ENCODE data around the gene KCNJ1.

Gene KCNJ1

DNA sequence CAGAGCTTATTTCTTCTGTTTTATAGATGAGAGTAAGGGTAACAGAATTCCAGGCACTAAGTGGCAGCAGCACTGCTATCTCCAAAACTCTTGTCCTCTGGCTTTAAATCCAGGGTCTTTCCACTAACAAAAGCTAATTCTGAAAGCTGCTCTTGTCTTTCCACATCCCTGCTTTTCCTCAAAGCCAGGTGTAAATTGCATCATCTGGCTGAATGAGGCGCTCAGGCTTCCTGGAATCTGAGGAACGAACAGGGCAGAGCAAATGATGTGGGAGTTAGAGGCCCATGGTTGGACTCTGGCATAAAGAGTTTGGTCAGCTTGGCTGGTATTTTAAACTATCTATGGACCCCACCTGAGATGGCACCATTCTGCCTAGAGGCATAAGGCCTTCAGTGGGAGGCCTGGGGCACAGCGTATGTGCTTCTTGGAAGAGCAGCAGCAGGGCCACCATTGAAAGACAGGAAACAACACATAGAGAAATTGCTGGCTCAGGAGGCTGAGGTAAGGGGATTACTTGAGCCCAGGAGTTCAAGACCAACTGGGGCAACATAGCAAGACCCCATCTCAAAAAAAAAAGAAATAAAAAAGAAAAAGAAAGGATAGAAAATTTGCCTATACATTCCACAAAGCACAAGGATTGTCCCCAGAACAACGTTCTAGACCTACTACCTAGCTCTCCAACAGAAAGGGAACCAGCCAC, 25.9 kb upstream of the KCNJ1 start:
- Histone ChIP-seq H3K9me3 (ENCODE audit: control insufficient read depth, insufficient read depth, low read length) (no peaks in the 10 kb centered on the region), H3K27me3 (ENCODE audit: control insufficient read depth, insufficient read depth, low read length) (peaks cover 65% of the 10 kb centered on the region), H3K4me1 (ENCODE audit: control insufficient read depth, insufficient read depth, low read length) (no peaks in the 10 kb centered on the region; the same call in 1 of the 2 replicates), H3K27ac (ENCODE audit: low read length) (no peak overlapping the region), H3K36me3 (ENCODE audit: control insufficient read depth, insufficient read depth, low read length) (no peaks in the 10 kb centered on the region), H3K4me3 (ENCODE audit: low read length) (no peak overlapping the region)
- DNase-seq (ENCODE audit: low read depth, low spot score), result no peak
- WGBS (ENCODE audit: insufficient coverage, insufficient read length), result no CpG with 5 or more reads among the region's 4 CpGs

DNA sequence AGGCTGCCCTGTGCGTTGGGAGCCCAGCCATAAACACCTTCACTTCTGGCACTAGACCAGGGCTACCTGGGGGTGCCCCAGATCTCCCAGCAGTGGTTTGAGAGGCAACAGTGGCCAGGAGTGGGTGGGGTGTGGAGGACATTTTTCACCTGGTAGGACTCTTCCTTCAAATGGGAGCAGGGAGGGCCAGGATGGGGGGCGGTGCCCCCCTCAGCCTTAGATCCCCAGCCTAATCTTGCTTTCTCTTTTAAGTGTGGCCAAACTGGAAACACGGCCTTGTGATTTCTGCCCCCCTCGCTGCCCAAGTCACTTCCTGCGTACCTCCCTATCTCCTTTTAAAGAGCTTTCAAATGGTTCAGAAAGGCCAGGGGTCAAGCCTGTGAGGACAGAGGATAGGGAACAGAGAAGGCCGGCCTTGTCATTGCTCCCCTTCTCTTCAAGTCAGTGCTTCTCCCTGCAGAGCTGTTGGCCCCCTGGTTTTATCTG, 24.9 kb upstream of the KCNJ1 start:
- H3K36me3 ChIP-seq (ENCODE audit: control insufficient read depth, insufficient read depth, low read length), result no peaks in the 10 kb centered on the region
- peaks cover 66% of the 10 kb centered on the region for H3K27me3 ChIP-seq (ENCODE audit: control insufficient read depth, insufficient read depth, low read length)
- H3K9me3 ChIP-seq (ENCODE audit: control insufficient read depth, insufficient read depth, low read length), result no peaks in the 10 kb centered on the region
- no peak overlapping the region for H3K27ac ChIP-seq (ENCODE audit: low read length)
- no peak for DNase-seq (ENCODE audit: low read depth, low spot score)
- no peak overlapping the region for H3K4me3 ChIP-seq (ENCODE audit: low read length)
- no CpG with 5 or more reads among the region's 6 CpGs for WGBS (ENCODE audit: insufficient coverage, insufficient read length)
- H3K4me1 ChIP-seq (ENCODE audit: control insufficient read depth, insufficient read depth, low read length), result no peaks in the 10 kb centered on the region; the same call in 1 of the 2 replicates

DNA sequence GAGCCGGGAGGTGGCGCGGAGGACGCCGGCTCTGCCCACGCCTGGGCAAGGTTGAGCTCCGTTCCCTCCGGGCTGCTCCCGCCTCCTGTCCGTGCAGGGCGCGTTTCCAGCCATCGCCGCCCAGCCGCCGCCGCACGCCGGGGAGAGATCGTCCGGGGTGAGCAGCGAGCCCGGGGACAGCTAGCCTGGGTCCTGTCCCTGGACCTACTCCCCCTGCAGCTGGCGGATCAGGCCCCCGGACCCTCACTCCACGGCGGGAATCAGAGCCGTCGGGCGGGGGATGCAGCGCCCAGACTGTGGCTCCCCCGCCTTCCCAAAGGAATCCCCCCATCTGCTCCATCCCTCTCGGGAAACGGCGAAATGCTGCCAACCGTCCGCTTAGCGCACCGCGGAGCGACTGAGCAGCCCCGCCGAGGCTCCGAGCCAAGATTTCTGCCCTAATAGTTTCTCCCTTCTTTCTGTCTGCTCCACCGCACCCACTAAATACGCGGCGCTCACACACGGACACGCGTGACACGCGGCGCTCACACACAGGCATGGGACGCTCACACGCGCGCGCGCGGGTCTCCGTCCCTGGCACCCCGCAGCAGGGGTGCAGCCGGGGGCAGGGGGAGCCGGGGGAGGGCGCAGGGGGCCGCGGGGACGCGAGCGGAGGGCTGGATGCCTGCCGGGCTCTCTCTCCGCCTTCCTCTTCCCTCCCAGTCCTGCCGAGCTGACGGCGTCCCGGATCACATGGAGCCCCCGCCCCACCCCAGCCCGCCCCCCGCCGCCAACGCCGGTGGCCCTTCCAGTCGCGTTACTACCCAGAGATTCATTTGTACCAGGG, 23.7 kb upstream of the KCNJ1 start, which contains the start of gene KCNJ5:
Gene KCNJ5 (plus strand): TSS at position 814 of the 826 bp plus-strand sequence. CDS start 19,918 bp downstream, outside the sequence.
- H3K4me3 ChIP-seq (ENCODE audit: low read length), result peak within 1 kb of the TSS; percentile 43; the same call in 1 of the 2 replicates
- no peak within 1 kb of the TSS for H3K27ac ChIP-seq (ENCODE audit: low read length)
- H3K27me3 ChIP-seq (ENCODE audit: control insufficient read depth, insufficient read depth, low read length), result peaks cover 74% of the 10 kb centered on the region
- H3K36me3 ChIP-seq (ENCODE audit: control insufficient read depth, insufficient read depth, low read length), result no peaks in the 10 kb centered on the region
- H3K4me1 ChIP-seq (ENCODE audit: control insufficient read depth, insufficient read depth, low read length), result no peaks in the 10 kb centered on the region; the same call in 1 of the 2 replicates
- H3K9me3 ChIP-seq (ENCODE audit: control insufficient read depth, insufficient read depth, low read length), result no peaks in the 10 kb centered on the region
- WGBS (ENCODE audit: insufficient coverage, insufficient read length), result no CpG with 5 or more reads among the region's 85 CpGs
- DNase-seq (ENCODE audit: low read depth, low spot score), result no peak

DNA sequence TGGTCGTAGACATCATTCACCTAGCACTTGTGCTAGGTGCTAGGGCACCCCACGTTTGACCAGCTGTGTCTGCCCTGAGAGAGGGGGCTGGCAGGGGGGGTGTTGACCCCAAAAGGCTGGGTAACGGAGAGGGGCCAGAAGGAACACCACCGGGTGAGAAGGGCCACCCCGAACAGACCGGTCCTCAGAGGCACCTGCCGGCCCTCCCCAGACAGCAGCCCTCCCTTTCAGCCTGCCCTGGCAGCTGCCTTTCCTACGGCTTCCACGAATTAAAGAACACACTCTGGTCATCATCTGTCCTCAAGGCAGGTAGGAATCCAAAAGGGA, 23.1 kb upstream of the KCNJ1 start:
- peaks cover 72% of the 10 kb centered on the region for H3K27me3 ChIP-seq (ENCODE audit: control insufficient read depth, insufficient read depth, low read length)
- H3K36me3 ChIP-seq (ENCODE audit: control insufficient read depth, insufficient read depth, low read length), result no peaks in the 10 kb centered on the region
- no peaks in the 10 kb centered on the region for H3K9me3 ChIP-seq (ENCODE audit: control insufficient read depth, insufficient read depth, low read length)
- no peaks in the 10 kb centered on the region; the same call in 1 of the 2 replicates for H3K4me1 ChIP-seq (ENCODE audit: control insufficient read depth, insufficient read depth, low read length)
- no peak overlapping the region for H3K27ac ChIP-seq (ENCODE audit: low read length)
- H3K4me3 ChIP-seq (ENCODE audit: low read length), result peak overlapping the region; percentile 43; the same call in 1 of the 2 replicates
- WGBS (ENCODE audit: insufficient coverage, insufficient read length), result no CpG with 5 or more reads among the region's 9 CpGs
- no peak for DNase-seq (ENCODE audit: low read depth, low spot score)

DNA sequence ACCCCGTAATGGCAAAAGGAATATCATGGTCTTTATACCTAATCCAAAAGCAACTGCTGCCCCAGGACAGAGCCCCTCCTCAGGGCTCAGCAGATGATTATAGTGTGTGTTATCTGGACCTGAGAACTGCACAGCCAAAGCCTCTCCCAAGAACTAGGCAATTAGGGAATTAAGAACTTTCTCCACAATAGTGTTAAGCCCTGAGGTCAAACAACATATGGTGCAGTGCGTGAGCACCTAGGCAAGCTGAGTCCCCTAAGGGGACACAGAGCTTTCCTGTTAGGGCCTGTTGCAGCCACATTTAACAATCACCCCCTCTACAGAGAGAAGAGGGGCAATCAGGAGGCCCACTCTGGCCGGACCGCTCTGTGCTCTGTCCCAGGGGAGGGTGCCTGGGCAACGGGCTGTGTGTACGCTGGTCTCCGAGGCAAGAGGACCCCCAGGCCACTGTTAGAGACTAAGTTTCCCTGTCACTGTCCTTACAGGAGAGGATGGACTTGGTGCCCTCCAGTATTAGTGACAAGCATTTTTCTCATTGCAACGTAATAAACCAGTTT, 22.6 kb upstream of the KCNJ1 start:
- peaks cover 71% of the 10 kb centered on the region for H3K27me3 ChIP-seq (ENCODE audit: control insufficient read depth, insufficient read depth, low read length)
- H3K4me1 ChIP-seq (ENCODE audit: control insufficient read depth, insufficient read depth, low read length), result no peaks in the 10 kb centered on the region; the same call in 1 of the 2 replicates
- H3K27ac ChIP-seq (ENCODE audit: low read length), result no peak overlapping the region
- H3K9me3 ChIP-seq (ENCODE audit: control insufficient read depth, insufficient read depth, low read length), result no peaks in the 10 kb centered on the region
- H3K36me3 ChIP-seq (ENCODE audit: control insufficient read depth, insufficient read depth, low read length), result no peaks in the 10 kb centered on the region
- H3K4me3 ChIP-seq (ENCODE audit: low read length), result no peak overlapping the region
- DNase-seq (ENCODE audit: low read depth, low spot score), result no peak
- no CpG with 5 or more reads among the region's 8 CpGs for WGBS (ENCODE audit: insufficient coverage, insufficient read length)

DNA sequence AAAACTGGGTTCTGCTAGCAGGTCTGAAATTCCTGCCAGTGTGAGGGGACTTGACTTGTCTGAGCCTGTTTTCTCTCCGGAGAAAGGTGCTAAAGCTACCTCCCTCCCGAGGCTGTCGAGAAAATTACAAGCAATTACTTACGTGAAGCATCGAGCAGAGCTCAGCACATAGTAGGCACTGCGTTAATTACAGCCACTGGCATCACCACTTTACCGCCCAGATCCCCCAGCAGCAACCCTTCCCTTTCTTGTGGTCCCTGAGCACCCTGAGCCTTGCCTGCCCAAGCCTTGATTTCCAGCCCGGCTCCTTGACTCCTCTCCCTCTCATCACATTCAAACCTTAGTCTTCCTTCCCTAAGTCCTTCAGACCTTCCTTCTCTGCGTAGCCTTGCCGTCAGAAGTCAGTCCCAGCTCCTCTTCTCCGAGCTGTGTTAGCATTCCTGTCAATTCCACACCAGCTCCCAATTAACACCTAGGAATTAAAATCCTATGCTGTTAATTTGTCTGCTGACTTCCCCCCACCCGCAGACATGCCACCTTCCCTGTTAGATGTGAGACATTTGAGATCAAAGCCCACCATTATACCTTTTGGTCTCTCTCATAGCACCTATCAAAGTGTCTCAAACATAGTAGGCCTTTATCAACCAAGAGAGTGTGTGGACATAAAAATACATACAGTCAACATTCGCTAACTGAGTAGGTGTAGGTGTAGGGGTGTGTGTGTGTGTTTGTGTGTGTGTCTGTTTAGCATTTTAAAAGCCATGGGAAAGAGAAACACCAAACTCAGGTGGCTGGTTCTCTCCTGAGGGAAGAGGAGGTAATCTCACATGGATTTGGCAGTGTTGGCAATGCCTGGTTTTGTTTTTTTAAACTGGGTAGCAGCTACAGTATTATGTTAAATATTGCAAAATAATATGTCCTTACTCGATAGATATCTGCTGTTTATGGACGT, 21.2 kb upstream of the KCNJ1 start:
- H3K27me3 ChIP-seq (ENCODE audit: control insufficient read depth, insufficient read depth, low read length), result peaks cover 62% of the 10 kb centered on the region
- no peak for DNase-seq (ENCODE audit: low read depth, low spot score)

DNA sequence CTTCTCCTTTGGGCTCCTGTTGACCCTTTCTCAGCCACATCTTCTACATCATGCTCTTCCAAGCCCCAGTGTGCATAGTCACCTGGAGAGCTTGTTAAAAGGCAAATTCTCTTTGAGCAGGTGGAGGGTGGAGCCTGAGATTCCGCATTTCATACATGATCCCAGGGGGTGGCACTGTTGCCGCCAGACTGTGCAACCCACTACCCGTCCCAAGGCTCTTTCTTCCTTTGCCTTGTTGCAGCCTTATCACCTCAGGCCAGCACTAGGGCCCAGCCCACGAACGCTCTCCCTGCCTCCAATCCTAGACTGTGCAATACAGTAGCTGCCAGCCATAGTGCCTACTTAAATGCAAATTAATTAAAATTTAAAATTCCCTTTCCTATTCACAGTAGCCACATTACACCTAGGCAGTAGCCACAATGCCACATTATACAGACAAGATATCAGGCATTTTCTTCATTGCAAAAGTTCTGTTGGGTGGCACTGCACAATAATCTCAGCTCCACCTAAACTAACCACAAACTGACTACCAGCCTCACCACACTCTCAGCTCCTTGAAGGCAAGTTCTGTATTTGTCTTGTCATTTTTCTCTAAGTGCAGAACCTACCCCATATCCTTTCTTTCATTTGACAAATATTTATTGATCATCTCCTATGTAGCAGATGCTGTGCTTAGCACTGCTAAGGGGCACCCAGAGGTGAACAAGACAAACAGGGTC, 19.5 kb upstream of the KCNJ1 start:
- no peaks in the 10 kb centered on the region; the same call in 1 of the 2 replicates for H3K4me1 ChIP-seq (ENCODE audit: control insufficient read depth, insufficient read depth, low read length)
- no peak overlapping the region for H3K27ac ChIP-seq (ENCODE audit: low read length)
- H3K4me3 ChIP-seq (ENCODE audit: low read length), result no peak overlapping the region
- H3K27me3 ChIP-seq (ENCODE audit: control insufficient read depth, insufficient read depth, low read length), result peaks cover 45% of the 10 kb centered on the region
- H3K9me3 ChIP-seq (ENCODE audit: control insufficient read depth, insufficient read depth, low read length), result no peaks in the 10 kb centered on the region
- DNase-seq (ENCODE audit: low read depth, low spot score), result no peak
- H3K36me3 ChIP-seq (ENCODE audit: control insufficient read depth, insufficient read depth, low read length), result no peaks in the 10 kb centered on the region
- no CpG with 5 or more reads among the region's 5 CpGs for WGBS (ENCODE audit: insufficient coverage, insufficient read length)

More for the DNA sequence above, 21.2 kb upstream of the KCNJ1 start:
- H3K27ac ChIP-seq (ENCODE audit: low read length), result no peak overlapping the region
- no peaks in the 10 kb centered on the region for H3K9me3 ChIP-seq (ENCODE audit: control insufficient read depth, insufficient read depth, low read length)
- no peaks in the 10 kb centered on the region for H3K36me3 ChIP-seq (ENCODE audit: control insufficient read depth, insufficient read depth, low read length)
- H3K4me3 ChIP-seq (ENCODE audit: low read length), result no peak overlapping the region
- WGBS (ENCODE audit: insufficient coverage, insufficient read length), result no CpG with 5 or more reads among the region's 15 CpGs
- no peaks in the 10 kb centered on the region; the same call in 1 of the 2 replicates for H3K4me1 ChIP-seq (ENCODE audit: control insufficient read depth, insufficient read depth, low read length)

DNA sequence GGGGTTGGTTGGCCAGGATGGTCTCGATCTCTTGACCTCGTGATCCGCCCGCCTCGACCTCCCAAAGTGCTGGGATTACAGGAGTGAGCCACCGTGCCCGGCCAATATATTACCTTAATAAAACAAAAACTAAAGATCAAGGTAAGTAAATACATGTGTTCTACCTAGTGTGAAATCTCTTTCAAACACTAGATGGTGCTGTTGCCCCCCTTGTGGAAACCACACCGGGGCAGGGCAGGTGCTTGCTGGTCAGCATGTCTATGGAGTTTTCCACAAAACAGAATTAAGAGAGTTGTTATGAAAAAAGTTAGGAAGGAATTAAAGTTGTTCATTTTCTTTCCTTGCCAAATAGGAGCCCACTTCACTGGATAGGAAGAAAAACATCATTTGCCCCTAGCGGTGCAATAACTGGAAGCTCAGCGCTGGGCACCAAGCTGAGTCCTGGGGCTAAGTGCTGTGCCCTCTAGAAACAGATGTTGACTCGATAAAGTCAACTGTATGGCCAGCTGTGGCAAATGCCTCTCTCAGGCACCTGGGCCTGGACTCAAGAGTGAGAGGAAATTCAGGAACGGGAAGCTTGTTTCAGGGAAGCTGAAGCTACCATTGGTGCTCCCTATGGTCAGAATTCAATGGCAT, 17.7 kb upstream of the KCNJ1 start:
- Histone ChIP-seq H3K27ac (ENCODE audit: low read length) (no peak overlapping the region), H3K36me3 (ENCODE audit: control insufficient read depth, insufficient read depth, low read length) (no peaks in the 10 kb centered on the region), H3K9me3 (ENCODE audit: control insufficient read depth, insufficient read depth, low read length) (no peaks in the 10 kb centered on the region), H3K4me3 (ENCODE audit: low read length) (no peak overlapping the region), H3K27me3 (ENCODE audit: control insufficient read depth, insufficient read depth, low read length) (peaks cover 31% of the 10 kb centered on the region), H3K4me1 (ENCODE audit: control insufficient read depth, insufficient read depth, low read length) (no peaks in the 10 kb centered on the region; the same call in 1 of the 2 replicates)
- WGBS (ENCODE audit: insufficient coverage, insufficient read length), result no CpG with 5 or more reads among the region's 12 CpGs
- DNase-seq (ENCODE audit: low read depth, low spot score), result no peak

DNA sequence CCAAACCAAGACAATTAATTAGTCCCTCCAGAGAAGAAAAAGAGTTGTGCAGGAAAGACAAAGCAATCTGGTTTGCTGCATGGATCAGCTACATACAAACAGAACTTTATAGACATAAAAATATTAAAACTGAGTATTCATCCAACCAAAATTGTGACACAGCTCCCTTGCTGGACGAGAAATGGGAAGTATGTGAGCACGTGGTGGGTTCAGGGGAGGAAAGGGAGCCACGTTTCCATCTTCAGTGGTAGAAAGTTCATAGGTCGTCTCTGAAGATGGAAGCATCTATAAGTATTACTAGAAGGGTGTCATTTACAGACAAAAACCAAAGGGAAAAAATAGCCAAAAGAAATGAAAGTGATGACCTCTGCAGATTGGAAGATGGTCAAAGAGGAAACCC, 17.0 kb upstream of the KCNJ1 start:
- H3K27me3 ChIP-seq (ENCODE audit: control insufficient read depth, insufficient read depth, low read length), result peaks cover 24% of the 10 kb centered on the region; the same call in 1 of the 2 replicates
- no CpG with 5 or more reads among the region's 4 CpGs for WGBS (ENCODE audit: insufficient coverage, insufficient read length)
- no peak overlapping the region for H3K4me3 ChIP-seq (ENCODE audit: low read length)
- H3K4me1 ChIP-seq (ENCODE audit: control insufficient read depth, insufficient read depth, low read length), result no peaks in the 10 kb centered on the region
- no peaks in the 10 kb centered on the region for H3K9me3 ChIP-seq (ENCODE audit: control insufficient read depth, insufficient read depth, low read length)
- no peak for DNase-seq (ENCODE audit: low read depth, low spot score)
- H3K27ac ChIP-seq (ENCODE audit: low read length), result no peak overlapping the region
- no peaks in the 10 kb centered on the region for H3K36me3 ChIP-seq (ENCODE audit: control insufficient read depth, insufficient read depth, low read length)

Measured in iPS DF 6.9 (cell line).